GM19023 (cell line): Measurements from ENCODE around the gene HERC2.

ENCODE experiments used
- ATAC-seq: cut with Tn5 transposase; IDR thresholded peaks from one replicate; pipeline ENCODE4 v1.9.1; 2021; ENCODE audit warnings: mild to moderate bottlenecking, moderate library complexity; ENCODE audit not compliant: unreplicated experiment

HERC2 gene

DNA sequence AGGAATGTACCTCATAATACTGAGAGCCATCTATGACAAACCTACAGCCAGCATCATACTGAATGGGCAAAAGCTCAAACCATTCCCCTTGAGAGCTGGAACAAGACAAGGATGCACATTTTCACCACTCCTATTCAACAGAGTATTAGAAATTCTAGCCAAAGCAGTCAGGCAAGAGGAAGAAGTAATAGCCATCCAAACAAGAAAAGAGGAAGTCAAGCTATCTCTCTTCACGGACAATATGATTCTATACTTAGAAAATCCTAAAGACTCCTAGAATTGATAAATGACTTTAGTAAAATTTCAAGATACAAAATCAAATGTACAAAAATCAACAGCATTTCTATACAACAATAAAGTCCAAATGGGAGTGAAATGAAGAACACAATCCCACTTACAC lies 253.0 kb downstream of the HERC2 start:
- ATAC-seq = no peak

- ATAC-seq = no peak
These were observed 255.7 kb downstream of the HERC2 start for GRCh38 chr15:28066231-28066630.
